PC-9 (cell line): Measurements from ENCODE around the gene CLEC18A. TPM values are rescaled to one million over a fixed set of nuclear protein-coding genes. Genes with fewer than 3 reads are reported as not detected.

Experiments
- BruUV-seq: library from RNA; stranded (reverse); fragments of 400-500 nt; replicated peaks from 2 replicates; lab custom pipeline; 2021; lab: Mats Ljungman, UMichigan
- CTCF ChIA-PET: fragments of 300-600 bp; sonication (Branson Sonifier 250); formaldehyde crosslinking; loops from one replicate; lab custom pipeline; 2022; ENCODE audit warnings: antibody characterized with exemption; lab: Charles Lee
- POLR2A ChIA-PET: fragments of 300-600 bp; sonication (Branson Sonifier 250); formaldehyde crosslinking; loops from one replicate; lab custom pipeline; 2022; ENCODE audit warnings: antibody characterized with exemption; ENCODE audit not compliant: unreplicated experiment; lab: Charles Lee
- DNase-seq, 2 experiments: peaks; one replicate each; pipeline versions ENCODE4 v3.0.0 to v3.0.0-alpha.2; 2015 to 2022; ENCODE audit warnings: mixed read lengths in 1 of 2
- H2AFZ ChIP-seq: fragments of 200-600 bp; sonication (generic); 2 replicates; pipeline ENCODE4 v1.8.1; 2017; ENCODE audit warnings: antibody characterized with exemption
- H3F3A ChIP-seq: fragments of 200-600 bp; sonication (generic); 2 replicates; pipeline ENCODE4 v1.8.1; 2017; ENCODE audit warnings: antibody characterized with exemption, mild to moderate bottlenecking, low read depth; ENCODE audit not compliant: insufficient read depth
- H3K27ac ChIP-seq: fragments of 200-600 bp; sonication (generic); 2 replicates; pipeline ENCODE4 v1.6.1; 2016; ENCODE audit warnings: mixed run types
- H3K27me3 ChIP-seq: fragments of 200-600 bp; sonication (generic); 2 replicates; pipeline ENCODE4 v1.6.1; 2016; ENCODE audit warnings: low read depth, mixed run types; ENCODE audit not compliant: insufficient read depth
- H3K36me3 ChIP-seq: fragments of 200-600 bp; sonication (generic); 2 replicates; pipeline ENCODE4 v1.6.1; 2016; ENCODE audit warnings: low read depth, mixed run types
- H3K4me1 ChIP-seq: fragments of 200-600 bp; sonication (generic); replicated peaks from 2 replicates; pipeline ENCODE4 v1.6.1; 2016; ENCODE audit warnings: mixed run types; ENCODE audit not compliant: insufficient read depth
- H3K4me2 ChIP-seq: fragments of 200-600 bp; sonication (generic); 2 replicates; pipeline ENCODE4 v1.6.1; 2017; ENCODE audit warnings: mixed run types
- H3K4me3 ChIP-seq: fragments of 200-600 bp; sonication (generic); 2 replicates; pipeline ENCODE4 v1.6.1; 2016; ENCODE audit warnings: mixed run types
- H3K79me2 ChIP-seq: fragments of 200-600 bp; sonication (generic); 2 replicates; pipeline ENCODE4 v1.6.1; 2017; ENCODE audit warnings: low read depth, mixed run types
- H3K9me2 ChIP-seq: fragments of 200-600 bp; sonication (generic); 2 replicates; pipeline ENCODE4 v1.8.1; 2017; ENCODE audit warnings: mild to moderate bottlenecking; ENCODE audit not compliant: insufficient read depth
- H3K9me3 ChIP-seq: fragments of 200-600 bp; sonication (generic); 2 replicates; pipeline ENCODE4 v1.8.1; 2016; ENCODE audit warnings: low read depth; ENCODE audit not compliant: insufficient read depth
- H4K20me1 ChIP-seq: fragments of 200-600 bp; sonication (generic); 2 replicates; pipeline ENCODE4 v1.8.1; 2017; ENCODE audit not compliant: insufficient read depth
- EZH2 ChIP-seq: fragments of 200-600 bp; sonication (generic); IDR thresholded peaks from 2 replicates; pipeline ENCODE4 v1.8.0; 2017; ENCODE audit warnings: antibody characterized with exemption, low read depth
- intact Hi-C: fragments of 100-400 bp; cut with micrococcal nuclease; formaldehyde crosslinking; loops from one replicate; pipeline ENCODE4 v1.10.0; 2022; ENCODE audit not compliant: unreplicated experiment
- total RNA-seq: library from RNA; stranded (reverse); gene quantifications from 2 replicates; pipeline ENCODE4 v1.2.3, GENCODE V29; 2021
- TF ChIP-seq, protein P1 (sequence below): fragments of 200-600 bp; sonication (generic); conservative IDR thresholded peaks from 2 replicates; pipeline ENCODE4 v1.6.1; 2017; ENCODE audit warnings: mixed run types, antibody characterized with exemption, mild to moderate bottlenecking, moderate library complexity

Gene CLEC18A
- total RNA-seq, 1 experiment from 2014 or later, result 1.3 TPM

GRCh38 chr16:69927056-69927757, 23.9 kb upstream of the CLEC18A start:
- H2AFZ ChIP-seq, result no peak overlapping the region

GRCh38 chr16:69928856-69929400, 22.2 kb upstream of the CLEC18A start:
- POLR2A ChIA-PET, result no interaction called here
- H3F3A ChIP-seq, result no peaks in the 10 kb centered on the region
- DNase-seq, result no peak
- CTCF ChIA-PET, result no interaction called here
- TF ChIP-seq EZH2, result no peak
- TF ChIP-seq, protein P1, sequence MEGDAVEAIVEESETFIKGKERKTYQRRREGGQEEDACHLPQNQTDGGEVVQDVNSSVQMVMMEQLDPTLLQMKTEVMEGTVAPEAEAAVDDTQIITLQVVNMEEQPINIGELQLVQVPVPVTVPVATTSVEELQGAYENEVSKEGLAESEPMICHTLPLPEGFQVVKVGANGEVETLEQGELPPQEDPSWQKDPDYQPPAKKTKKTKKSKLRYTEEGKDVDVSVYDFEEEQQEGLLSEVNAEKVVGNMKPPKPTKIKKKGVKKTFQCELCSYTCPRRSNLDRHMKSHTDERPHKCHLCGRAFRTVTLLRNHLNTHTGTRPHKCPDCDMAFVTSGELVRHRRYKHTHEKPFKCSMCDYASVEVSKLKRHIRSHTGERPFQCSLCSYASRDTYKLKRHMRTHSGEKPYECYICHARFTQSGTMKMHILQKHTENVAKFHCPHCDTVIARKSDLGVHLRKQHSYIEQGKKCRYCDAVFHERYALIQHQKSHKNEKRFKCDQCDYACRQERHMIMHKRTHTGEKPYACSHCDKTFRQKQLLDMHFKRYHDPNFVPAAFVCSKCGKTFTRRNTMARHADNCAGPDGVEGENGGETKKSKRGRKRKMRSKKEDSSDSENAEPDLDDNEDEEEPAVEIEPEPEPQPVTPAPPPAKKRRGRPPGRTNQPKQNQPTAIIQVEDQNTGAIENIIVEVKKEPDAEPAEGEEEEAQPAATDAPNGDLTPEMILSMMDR, result no peak
- no peak overlapping the region for H3K4me3 ChIP-seq
- BruUV-seq, result no TSS peak
- H2AFZ ChIP-seq, result no peak overlapping the region
- H3K79me2 ChIP-seq, result no peaks in the 10 kb centered on the region
- H3K4me2 ChIP-seq, result no peak overlapping the region
- no peaks in the 10 kb centered on the region for H3K9me2 ChIP-seq
- H3K36me3 ChIP-seq, result no peaks in the 10 kb centered on the region
- no peaks in the 10 kb centered on the region for H3K9me3 ChIP-seq
- no peaks in the 10 kb centered on the region for H3K27me3 ChIP-seq
- H3K4me1 ChIP-seq, result no peaks in the 10 kb centered on the region
- H3K27ac ChIP-seq, result no peak overlapping the region
- intact Hi-C loops, result no loop called here
- H4K20me1 ChIP-seq, result no peaks in the 10 kb centered on the region

More at GRCh38 chr16:69927056-69927757, 23.9 kb upstream of the CLEC18A start:
- POLR2A ChIA-PET, result interaction anchor here (0.6 kb wide), 1 partner anchor 9 kb away, joined by 3 read pairs; no protein-coding TSS in a partner anchor
- BruUV-seq, result no TSS peak
- Histone ChIP-seq H3K4me3 (no peak overlapping the region), H3K4me1 (no peaks in the 10 kb centered on the region), H3K9me2 (no peaks in the 10 kb centered on the region), H3K4me2 (no peak overlapping the region), H3K9me3 (no peaks in the 10 kb centered on the region), H3K79me2 (no peaks in the 10 kb centered on the region), H3K27me3 (no peaks in the 10 kb centered on the region), H3K27ac (no peak overlapping the region), H3F3A (no peaks in the 10 kb centered on the region), H3K36me3 (no peaks in the 10 kb centered on the region), H4K20me1 (no peaks in the 10 kb centered on the region)
- TF ChIP-seq, protein P1, result no peak
- no peak for TF ChIP-seq EZH2
- CTCF ChIA-PET, result no interaction called here
- no peak for DNase-seq
- intact Hi-C loops, result no loop called here

DNA sequence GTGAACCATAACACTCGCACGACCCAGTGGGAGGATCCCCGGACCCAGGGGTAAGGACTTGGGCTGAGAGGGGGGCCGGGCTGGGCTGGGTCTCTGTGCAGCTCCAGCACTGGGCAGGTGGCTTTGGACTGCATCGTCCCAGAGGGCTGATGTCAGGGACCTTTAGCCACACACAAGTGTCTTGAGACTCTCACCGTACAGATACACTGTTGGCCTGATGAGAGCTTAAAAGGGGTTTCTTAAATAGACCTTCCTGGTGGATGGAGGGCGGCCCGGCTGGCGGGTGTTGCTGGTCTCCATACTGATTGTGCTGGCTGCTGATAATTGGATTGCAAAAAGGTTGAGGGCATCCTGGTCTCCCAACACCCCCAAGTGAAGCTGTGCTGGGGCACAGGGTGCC, 21.7 kb upstream of the CLEC18A start:
- Histone ChIP-seq H4K20me1 (no peaks in the 10 kb centered on the region), H3K9me2 (no peaks in the 10 kb centered on the region), H3K27ac (no peak overlapping the region), H3F3A (no peaks in the 10 kb centered on the region), H3K4me2 (no peak overlapping the region), H3K79me2 (no peaks in the 10 kb centered on the region), H3K4me3 (no peak overlapping the region), H2AFZ (no peak overlapping the region), H3K36me3 (no peaks in the 10 kb centered on the region), H3K4me1 (no peaks in the 10 kb centered on the region), H3K27me3 (no peaks in the 10 kb centered on the region), H3K9me3 (no peaks in the 10 kb centered on the region)
- BruUV-seq, result no TSS peak
- ChIA-PET CTCF (interaction anchor here (0.6 to 1.3 kb wide), 3 partner anchors 11 to 101 kb away, joined by 3 to 4 read pairs (median 4); no protein-coding TSS in a partner anchor), POLR2A (no interaction called here)
- intact Hi-C loops, result no loop called here
- DNase-seq, result no peak
- no peak for TF ChIP-seq EZH2
- TF ChIP-seq, protein P1, result no peak
